Measurements from ENCODE around the gene WWC2.

Gene WWC2

GRCh38 chr4:183314806-183315205, 215.7 kb downstream of the WWC2 start:
- ChIA-PET CTCF (interaction anchor here (1.1 kb wide), 1 partner anchor 53 kb away, joined by 3 read pairs; no protein-coding TSS in a partner anchor), POLR2A (no interaction called here)
- no peaks in the 10 kb centered on the region for H3K4me1 ChIP-seq (ENCODE audit: control insufficient read depth, insufficient read depth, low read length)
- no peak overlapping the region for H3K27ac ChIP-seq (ENCODE audit: extremely low read depth, low read depth, low read length)
- no peaks in the 10 kb centered on the region for H3K9me3 ChIP-seq (ENCODE audit: control insufficient read depth, insufficient read depth, low read depth, low read length)
- no peak overlapping the region for H3K4me3 ChIP-seq (ENCODE audit: low read depth, low read length)
- TF ChIP-seq, protein P1, sequence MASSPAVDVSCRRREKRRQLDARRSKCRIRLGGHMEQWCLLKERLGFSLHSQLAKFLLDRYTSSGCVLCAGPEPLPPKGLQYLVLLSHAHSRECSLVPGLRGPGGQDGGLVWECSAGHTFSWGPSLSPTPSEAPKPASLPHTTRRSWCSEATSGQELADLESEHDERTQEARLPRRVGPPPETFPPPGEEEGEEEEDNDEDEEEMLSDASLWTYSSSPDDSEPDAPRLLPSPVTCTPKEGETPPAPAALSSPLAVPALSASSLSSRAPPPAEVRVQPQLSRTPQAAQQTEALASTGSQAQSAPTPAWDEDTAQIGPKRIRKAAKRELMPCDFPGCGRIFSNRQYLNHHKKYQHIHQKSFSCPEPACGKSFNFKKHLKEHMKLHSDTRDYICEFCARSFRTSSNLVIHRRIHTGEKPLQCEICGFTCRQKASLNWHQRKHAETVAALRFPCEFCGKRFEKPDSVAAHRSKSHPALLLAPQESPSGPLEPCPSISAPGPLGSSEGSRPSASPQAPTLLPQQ (tag by site-specific recombination; IDR thresholded peaks at IDR 0.05) = no peak
- TF ChIP-seq ZNF76 (tag by site-specific recombination; IDR thresholded peaks at IDR 0.05; ENCODE audit: borderline replicate concordance, low read depth) (no peak), BCL11A (tag by site-specific recombination; IDR thresholded peaks at IDR 0.05; ENCODE audit: low read depth) (no peak)
- peaks cover 0 to 32% of the 10 kb centered on the region in 2 experiments; a peak in 2 of 3 replicates for H3K36me3 ChIP-seq (ENCODE audit: control insufficient read depth in 2 of 2, insufficient read depth in 1 of 2, low read length in 2 of 2)

DNA sequence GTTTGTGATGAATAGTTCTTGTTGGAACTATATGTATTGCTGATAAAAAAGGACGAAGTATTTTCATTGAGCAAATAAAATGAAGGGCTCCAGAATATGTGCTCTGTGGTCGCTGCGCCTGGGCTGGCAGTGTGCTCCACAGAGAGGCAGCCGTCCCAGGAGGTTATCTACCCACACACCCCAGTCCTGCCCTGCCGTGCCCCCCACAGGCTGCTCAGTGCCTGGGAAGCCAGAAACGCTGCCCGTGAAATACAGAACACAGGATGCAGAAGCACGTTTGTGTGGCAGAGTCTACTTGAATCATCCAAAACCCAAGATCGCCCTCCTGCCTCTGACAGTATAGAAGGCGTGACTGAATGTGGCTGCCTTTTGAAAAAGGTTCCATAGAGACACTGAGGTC, 219.6 kb downstream of the WWC2 start:
- CTCF ChIA-PET = no interaction called here
- Histone ChIP-seq H3K4me3 (ENCODE audit: low read depth, low read length) (no peak overlapping the region), H3K9me3 (ENCODE audit: control insufficient read depth, insufficient read depth, low read depth, low read length) (no peaks in the 10 kb centered on the region), H3K36me3 (ENCODE audit: control insufficient read depth in 2 of 2, insufficient read depth in 1 of 2, low read length in 2 of 2) (peaks cover 0 to 18% of the 10 kb centered on the region in 2 experiments; a peak in 1 of 3 replicates), H3K27ac (ENCODE audit: extremely low read depth, low read depth, low read length) (no peak overlapping the region), H3K4me1 (ENCODE audit: control insufficient read depth, insufficient read depth, low read length) (no peaks in the 10 kb centered on the region)
- TF ChIP-seq ZNF16 (tag by site-specific recombination; IDR thresholded peaks at IDR 0.05; ENCODE audit: low read depth) = no peak
- TF ChIP-seq, protein P2, sequence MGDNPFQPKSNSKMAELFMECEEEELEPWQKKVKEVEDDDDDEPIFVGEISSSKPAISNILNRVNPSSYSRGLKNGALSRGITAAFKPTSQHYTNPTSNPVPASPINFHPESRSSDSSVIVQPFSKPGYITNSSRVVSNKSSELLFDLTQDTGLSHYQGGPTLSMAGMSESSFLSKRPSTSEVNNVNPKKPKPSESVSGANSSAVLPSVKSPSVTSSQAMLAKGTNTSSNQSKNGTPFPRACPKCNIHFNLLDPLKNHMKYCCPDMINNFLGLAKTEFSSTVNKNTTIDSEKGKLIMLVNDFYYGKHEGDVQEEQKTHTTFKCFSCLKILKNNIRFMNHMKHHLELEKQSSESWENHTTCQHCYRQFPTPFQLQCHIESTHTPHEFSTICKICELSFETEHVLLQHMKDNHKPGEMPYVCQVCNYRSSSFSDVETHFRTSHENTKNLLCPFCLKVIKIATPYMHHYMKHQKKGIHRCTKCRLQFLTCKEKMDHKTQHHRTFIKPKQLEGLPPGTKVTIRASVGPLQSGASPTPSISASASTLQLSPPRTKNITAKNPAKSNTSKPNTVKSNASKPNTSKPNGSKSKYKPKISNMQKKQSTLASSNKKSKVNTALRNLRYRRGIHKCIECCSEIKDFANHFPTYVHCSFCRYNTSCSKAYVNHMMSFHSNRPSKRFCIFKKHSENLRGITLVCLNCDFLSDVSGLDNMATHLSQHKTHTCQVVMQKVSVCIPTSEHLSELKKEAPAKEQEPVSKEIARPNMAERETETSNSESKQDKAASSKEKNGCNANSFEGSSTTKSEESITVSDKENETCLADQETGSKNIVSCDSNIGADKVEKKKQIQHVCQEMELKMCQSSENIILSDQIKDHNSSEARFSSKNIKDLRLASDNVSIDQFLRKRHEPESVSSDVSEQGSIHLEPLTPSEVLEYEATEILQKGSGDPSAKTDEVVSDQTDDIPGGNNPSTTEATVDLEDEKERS (tag by site-specific recombination; IDR thresholded peaks at IDR 0.05) = no peak
- no peak for TF ChIP-seq MZF1 (tag by site-specific recombination; IDR thresholded peaks at IDR 0.05; ENCODE audit: borderline replicate concordance)
- no peak for TF ChIP-seq ZNF175 (tag by site-specific recombination; IDR thresholded peaks at IDR 0.05)
- TF ChIP-seq ZNF624 (tag by site-specific recombination; IDR thresholded peaks at IDR 0.05) = no peak
- TF ChIP-seq ZNF184 (tag by site-specific recombination; IDR thresholded peaks at IDR 0.05) = no peak
- TF ChIP-seq ZNF133 (tag by site-specific recombination; IDR thresholded peaks at IDR 0.05) = no peak
- TF ChIP-seq ZNF837 (tag by site-specific recombination; IDR thresholded peaks at IDR 0.05) = no peak
- no peak for TF ChIP-seq ZNF404 (tag by site-specific recombination; IDR thresholded peaks at IDR 0.05)
- no peak for TF ChIP-seq ZNF311 (tag by site-specific recombination; IDR thresholded peaks at IDR 0.05; ENCODE audit: borderline replicate concordance)
- TF ChIP-seq ZBTB7A (tag by site-specific recombination; IDR thresholded peaks at IDR 0.05; ENCODE audit: low read depth) = no peak
- TF ChIP-seq BCL6B (tag by site-specific recombination; IDR thresholded peaks at IDR 0.05) = no peak
- TF ChIP-seq TRIM28 (IDR thresholded peaks at IDR 0.05; ENCODE audit: borderline replicate concordance, low read length) = no peak
- no peak for TF ChIP-seq WT1 (tag by site-specific recombination; IDR thresholded peaks at IDR 0.05)
- no peak for TF ChIP-seq FEZF1 (tag by site-specific recombination; IDR thresholded peaks at IDR 0.05)
- TF ChIP-seq BCL11A (tag by site-specific recombination; IDR thresholded peaks at IDR 0.05; ENCODE audit: low read depth) = no peak
- TF ChIP-seq OVOL3 (tag by site-specific recombination; IDR thresholded peaks at IDR 0.05) = no peak
- TF ChIP-seq ZNF140 (tag by site-specific recombination; IDR thresholded peaks at IDR 0.05) = no peak
- TF ChIP-seq ZNF561 (tag by site-specific recombination; IDR thresholded peaks at IDR 0.05; ENCODE audit: borderline replicate concordance) = no peak
- no peak for TF ChIP-seq ZNF280C (tag by site-specific recombination; IDR thresholded peaks at IDR 0.05)
- POLR2A ChIA-PET = no interaction called here
